ENCODE measurements around the gene MZT2A.
"Not testable (repeated sequence)": the region's sequence is repeated elsewhere in the genome, so short reads cannot be mapped to it uniquely, and the experiment has no call there.

Gene MZT2A

DNA sequence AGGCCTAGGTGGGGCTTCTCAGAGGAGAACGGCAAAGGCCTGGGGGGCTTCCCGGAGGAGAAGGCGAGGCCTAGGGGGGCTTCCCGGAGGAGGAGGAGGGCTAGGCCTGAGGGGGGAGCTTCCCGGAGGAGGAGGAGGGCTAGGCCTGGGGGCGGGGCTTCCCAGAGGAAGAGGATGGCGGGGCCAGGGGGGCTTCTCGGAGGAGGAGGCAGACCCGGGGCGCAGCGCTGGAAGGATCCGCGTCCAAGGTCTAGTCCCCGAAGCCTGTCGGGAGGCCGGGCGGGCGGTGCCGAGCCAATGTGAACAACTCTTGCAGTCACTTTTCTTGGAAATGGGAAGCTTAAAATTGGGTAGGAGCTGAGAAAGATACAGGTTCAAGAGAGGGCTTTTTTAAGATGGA lies 46.3 kb downstream of the MZT2A start:
- no peak for DNase-seq

GRCh38 chr2:131445515-131445797 lies 46.7 kb downstream of the MZT2A start:
- DNase-seq = not testable (repeated sequence)

DNA sequence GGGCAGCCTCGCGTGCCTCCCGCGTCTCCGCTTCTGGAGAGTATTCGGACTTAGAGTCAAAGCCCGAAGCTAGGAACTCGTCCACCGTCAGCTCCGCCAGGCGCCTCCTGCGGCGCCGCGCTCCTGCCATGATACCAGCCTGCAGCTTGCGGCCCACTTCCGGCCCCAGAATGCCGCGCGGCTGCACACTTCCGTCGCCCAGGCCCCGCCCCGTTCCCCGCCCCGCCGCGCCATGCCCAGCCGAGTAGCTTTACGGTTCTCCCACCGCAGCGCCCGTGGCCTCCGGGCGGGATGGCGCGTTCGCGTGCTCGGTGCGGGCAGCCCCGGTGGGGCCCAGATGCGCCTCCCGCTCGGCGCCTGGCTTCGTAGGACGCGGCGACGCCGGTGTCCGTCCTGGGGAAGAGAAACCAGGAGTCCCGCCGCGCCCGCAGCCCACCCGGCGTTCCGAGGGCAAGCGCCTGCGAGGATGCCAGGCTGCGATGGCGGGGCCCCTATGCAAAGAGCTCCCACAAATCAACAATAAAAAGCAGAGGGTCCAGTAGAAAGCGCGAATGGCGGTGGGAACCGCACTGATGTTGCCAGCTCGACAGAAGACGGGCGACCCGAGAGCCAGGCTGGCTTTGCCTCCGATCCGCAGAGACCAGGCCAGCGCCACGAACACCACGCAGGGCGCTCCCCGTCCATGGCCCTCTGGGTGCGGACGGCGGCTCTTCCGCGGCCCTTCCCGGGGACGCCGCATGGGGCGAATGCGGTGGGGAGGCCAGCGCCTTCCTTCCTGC lies 47.3 kb downstream of the MZT2A start:
- DNase-seq = not testable (repeated sequence)

- not testable (repeated sequence) for DNase-seq
These were observed 51.3 kb downstream of the MZT2A start for GRCh38 chr2:131440742-131441468.

All from activated CD4-positive, CD25-positive, alpha-beta regulatory T cell treated with anti-CD3 and anti-CD28 coated beads, Interleukin-2, amount 50 U/mL, for 72 hours (primary cell).